HG03039 (cell line): ENCODE data around the gene LIX1L.
A peak's percentile ranks its signal among the peaks of the same experiment; 100 is the strongest.

Experiments
- ATAC-seq: cut with Tn5 transposase; IDR thresholded peaks from one replicate; pipeline ENCODE4 v1.9.1; 2021; ENCODE audit warnings: mild to moderate bottlenecking, moderate library complexity; ENCODE audit not compliant: unreplicated experiment

Gene LIX1L

DNA sequence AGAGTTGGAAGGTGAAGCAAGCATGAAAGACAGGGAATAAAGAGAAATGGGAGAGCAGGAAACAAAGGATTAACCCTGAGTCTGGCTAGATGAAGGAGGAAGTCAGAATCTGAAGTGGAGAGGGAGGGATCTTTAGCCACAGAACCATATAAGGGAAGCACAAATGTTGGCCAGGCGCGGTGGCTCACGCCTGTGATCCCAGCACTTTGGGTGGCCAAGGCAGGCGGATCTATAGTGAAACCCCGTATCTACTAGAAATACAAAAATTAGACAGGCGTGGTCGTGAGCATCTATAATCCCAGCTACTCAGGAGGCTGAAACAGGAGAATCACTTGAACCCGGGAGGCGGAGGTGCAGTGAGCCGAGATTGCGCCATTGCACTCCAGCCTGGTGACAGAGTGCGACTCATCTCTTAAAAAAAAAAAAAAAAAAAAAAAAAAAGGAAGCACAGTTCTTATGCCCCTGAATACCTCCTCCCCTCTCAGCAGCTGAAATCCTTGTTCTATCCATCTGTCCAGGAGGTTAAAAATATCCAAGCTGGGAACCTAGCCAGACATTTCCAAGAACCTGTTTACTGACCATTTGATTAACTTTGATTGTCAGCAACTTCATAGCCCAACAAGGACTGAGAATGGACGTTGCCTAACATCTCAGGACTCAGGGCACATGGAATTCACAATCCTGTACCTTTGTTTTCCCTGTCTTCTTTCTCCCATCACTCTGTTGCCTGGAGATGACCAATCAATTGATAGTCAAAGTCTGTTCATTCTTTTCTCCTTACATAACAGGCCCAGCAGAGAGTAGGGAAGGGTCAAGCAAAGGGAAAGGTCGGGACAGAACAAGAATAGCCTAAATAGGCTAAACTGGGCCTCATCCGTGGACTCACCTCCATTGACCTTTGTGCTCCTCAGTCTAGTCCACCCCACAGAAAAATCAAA is 28.0 kb upstream of the LIX1L start:
- no peak for ATAC-seq

DNA sequence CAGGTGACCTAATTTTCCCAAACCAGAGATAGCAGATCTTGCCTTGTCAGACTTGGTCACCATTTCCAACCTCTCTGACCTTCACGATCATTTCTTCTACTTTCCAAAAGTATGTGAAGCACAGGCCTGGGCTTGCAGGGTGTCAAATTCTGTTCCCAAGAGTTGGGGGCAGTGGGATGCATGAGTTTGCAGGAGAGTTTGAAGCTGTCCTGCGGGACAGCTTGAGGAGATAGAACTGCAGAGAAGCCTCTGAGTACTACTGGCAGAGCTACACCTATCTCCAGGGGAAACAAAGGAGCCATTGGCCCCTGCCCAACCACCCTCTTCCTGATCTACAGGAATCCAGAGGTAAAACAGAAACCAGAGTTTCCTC is 27.3 kb upstream of the LIX1L start:
- no peak for ATAC-seq

DNA sequence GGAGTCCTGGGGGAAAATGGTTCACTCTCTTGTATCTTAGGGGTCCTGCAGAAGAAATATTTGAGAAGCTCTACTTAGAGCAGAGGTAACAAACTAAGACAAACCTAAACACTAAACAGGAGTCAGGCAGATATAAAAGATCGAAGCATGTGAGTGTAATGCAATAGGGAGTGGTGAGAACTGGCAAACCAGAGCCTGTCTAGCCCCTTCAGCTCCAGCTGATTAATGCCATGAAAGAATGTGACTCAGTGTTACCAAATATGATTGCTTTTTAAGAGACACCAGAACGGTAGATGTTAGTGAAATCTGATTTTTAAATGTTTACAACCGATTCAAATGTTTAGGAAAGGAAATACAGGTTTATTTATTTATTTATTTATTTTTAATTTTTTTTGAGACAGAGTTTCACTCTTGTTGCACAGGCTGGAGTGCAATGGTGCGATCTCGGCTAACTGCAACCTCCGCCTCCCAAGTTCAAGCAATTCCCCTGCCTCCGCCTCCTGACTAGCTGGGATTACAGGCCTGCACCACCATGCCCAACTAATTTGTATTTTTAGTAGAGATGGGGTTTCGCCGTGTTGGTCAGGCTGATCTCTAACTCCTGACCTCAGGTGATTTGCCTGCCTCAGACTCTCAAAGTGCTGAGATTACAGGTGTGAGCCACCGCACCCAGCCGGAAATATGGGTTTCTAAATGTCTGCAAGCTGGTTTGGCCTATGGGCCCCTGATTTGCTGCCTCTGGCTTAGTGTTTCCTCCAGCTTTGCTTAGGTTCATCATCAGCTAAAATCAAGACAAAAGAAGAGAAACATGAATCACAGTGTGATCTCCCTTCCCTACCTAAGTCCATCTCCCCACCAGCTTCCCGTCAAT is 26.4 kb upstream of the LIX1L start:
- ATAC-seq: no peak

DNA sequence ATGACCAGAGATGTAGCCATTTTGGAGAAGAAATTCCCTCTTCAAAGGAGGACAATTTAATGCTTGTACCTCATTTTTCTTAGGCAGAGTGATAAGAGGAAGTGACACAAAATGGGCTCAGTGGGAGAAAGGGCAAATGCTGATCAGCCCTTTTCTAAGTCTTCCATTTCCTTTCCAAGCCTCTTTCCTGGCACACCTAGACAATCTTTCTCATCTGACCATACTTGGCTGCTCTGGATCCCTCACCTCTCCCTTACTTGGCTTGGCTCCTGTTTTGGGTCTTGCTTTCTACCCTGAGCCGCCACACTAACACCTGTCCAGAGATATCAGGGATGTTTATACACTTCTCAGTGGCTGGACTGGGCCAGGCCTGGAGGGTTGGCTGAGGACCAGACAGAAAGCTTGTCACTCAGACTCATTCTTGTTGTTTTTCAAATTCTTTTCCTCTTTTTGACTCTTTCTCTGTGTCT is 25.4 kb upstream of the LIX1L start:
- no peak for ATAC-seq

DNA sequence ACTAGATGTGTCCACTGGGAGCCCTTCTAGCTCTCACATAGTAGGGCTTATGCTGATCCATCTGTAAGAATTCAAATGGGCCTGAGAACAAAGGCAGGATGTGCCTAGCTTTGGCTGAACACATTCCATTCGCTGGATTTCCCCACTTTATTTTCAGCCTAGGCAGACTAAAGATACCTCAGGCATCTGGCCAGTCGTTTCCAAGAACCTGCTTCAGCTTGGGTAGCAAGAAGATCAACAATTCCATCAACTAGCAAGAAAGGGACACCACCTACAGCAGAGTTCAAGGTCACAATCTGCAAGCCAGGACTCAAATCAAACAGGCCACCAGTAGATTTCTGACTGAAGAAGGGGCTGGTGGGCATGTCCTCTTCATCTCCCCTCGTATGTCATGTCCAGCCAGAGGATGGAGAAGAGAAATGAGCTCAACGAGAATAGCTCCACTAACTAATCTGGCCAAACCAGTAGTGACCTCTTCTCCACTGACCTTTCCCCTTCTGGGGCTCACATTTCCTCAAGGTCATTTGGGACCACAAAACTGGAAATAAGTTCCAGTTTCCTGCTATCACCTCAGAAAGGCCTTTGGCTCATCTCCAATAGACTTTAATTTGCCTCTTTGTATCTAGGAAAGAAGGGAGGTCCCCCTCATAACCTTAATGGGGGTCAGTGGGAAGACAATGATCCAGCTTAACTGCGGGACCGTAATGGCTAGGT is 24.4 kb upstream of the LIX1L start:
- no peak for ATAC-seq

DNA sequence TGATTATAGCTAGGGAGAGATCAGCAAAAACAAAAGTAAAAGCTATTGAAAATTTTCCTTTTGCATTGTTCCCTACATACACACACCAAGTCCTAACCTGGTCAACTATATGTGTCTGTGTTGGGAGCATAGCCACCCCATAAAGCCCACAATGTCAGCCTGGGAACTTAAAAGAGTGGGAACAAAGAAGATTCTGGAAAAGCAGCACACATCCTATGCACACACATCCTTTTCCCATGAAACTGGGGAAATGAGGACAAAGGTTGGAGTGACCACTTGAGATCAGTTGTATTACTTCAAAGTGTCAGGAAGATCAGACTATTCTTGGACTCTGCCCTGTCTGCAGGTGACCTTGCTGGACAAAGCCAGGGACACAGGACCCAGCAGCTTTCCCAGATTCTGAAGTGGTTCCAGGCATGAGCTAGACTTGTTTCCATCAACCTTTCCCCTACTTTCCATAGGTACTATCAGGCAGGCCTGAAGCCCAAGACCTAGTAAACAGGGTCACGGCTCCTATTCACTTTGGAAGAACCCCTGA is 22.7 kb upstream of the LIX1L start:
- ATAC-seq: no peak

DNA sequence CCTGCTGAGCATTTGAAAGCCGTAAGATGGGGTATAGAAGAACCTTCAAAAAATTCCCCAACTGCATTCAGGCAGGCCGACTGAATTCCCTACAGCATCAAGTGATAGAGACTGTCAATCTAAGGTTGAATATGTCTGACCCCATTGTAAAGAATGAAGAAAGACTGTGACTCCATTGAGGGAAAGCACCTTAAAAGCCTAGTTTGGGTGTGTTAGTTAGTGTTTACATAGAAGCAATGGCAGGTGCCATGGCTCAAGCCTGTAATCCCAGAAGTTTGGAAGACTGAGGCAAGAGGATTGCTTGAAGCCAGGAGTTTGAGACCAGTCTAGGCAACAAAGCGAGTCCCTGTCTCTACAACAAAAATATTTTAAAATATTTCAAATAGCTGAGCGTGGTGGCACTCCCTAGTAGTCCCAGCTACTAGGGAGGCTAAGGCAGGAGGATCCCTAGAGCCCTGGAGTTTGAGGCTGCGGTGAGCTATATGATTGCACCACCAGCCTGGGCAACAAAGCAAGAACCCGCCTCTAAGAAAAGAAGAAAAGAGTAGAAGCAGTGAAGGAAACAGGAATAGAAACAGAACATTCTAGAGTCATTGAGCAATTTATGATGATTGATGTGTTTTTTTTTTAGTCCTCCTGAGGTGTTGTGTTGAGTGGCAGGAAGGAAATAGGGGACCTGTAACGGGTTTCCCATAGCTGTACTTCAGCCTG is 22.1 kb upstream of the LIX1L start:
- no peak for ATAC-seq

DNA sequence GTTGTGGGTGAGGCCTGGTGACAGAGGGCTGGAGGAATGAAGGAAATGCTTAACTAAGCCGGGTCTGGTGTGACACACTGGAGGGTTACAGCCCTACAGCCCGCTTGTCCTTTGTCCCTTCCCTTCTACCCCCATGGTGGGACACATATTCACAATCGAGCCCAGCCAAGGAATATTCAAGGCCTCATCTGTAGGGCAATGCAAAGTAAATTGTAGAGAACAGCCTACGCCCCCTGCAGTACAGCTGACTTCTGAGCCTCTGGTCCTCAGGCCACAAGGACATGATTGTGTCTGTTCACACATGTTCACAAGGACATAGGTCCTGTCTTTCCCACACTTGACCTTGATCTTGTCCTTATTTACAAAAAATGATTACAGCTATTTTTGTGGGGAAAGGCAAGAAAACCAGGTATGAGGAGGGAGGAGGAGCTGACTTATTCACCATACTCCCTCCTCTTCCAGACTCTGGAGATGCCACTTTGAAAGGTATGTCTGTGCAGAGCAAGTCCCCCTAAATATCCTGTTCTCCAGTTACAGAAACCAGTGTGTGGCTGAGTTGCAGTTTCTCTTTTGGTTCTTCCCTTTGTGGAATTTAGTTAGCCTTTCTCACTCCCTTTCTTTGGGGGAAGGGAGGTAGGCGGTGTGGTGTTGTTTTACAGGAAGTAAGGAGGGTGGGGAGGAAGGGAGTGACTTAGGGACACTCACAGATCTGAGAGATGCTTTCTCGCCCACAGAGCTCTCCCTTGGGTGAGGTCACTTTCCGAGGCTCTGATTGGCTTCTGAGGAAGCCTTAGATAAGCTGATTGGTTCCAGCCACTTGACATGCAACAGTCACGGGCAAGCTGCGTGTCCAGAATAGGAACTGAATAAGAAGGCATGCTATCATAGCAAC is 21.3 kb upstream of the LIX1L start:
- peak; percentile 78 for ATAC-seq

DNA sequence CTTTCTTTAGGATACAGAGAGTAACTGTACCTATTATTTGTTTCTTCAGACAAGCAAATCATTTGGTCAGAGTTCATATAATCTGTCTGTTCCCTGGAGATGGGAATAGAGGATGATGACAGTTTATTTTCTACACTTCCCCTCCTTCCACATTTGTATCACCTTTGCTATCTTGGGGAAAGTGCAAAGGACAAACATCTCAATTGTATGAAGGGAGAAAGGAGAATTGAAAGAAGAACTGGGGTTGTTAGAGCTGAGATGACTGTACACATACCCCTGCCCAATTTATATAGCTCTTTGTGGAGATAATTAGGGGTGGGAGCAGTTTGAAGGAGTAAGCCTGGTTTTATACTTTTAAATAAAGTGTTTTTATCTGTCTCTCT is 20.6 kb upstream of the LIX1L start:
- ATAC-seq: no peak

DNA sequence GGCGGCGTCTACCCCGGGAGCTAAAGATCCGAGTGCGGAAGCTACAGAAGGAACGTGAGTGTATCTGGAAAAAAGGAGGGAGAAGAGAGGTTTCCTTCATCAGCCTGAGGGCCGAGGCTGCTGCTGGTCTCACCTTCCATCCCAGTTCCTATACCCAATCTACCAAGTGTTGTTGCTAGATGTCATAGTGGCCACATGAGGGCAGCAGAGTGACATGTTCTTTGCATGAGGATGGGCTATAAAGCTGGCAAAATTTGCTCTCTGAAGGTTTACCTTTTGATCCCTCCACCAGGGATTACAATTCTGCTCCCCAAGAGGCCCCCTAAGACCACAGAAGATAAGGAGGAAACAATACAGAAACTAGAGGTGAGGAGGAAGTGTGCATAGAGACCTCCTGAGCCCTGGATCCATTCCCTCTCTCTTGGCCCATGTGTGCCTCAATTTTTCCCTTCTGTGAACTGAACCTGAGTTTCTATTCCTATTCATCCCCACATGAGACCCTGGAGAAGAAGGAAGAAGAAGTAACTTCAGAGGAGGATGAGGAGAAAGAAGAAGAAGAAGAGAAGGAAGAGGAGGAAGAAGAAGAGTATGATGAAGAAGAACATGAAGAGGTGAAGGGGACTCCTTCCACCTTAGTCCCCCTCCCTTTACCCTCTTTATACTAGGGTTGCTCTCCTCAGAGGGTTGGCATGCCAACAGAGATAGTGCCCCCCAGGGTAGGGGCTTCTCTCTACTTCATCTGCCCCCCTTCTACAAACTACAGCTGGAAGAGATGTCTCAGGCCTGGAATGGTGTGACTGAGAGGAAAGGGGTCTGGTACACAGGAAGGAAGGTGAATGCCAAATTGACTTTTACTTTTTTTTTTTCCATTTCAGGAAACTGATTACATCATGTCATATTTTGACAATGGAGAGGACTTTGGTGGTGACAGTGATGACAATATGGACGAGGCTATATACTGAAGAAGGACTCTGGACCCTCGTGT is 20.0 kb upstream of the LIX1L start:
- no peak for ATAC-seq

DNA sequence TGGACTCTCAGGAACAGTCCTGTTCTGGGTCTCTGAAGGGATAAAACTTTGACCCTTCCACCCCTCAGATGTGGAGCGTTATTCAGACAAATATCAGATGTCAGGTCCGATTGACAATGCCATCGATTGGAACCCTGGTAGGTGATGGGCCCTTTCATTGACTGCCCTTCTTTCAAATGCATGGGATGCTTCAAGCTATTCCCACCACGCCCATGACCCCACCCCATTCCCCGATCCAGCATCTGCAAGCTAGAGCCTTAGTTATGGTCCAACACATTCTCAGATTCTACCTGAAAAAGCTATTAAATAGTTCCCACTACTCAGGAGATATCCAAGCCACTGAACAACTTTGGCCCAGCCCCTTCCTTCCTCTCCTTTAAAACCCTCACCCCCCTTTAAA is 19.2 kb upstream of the LIX1L start:
- no peak for ATAC-seq

DNA sequence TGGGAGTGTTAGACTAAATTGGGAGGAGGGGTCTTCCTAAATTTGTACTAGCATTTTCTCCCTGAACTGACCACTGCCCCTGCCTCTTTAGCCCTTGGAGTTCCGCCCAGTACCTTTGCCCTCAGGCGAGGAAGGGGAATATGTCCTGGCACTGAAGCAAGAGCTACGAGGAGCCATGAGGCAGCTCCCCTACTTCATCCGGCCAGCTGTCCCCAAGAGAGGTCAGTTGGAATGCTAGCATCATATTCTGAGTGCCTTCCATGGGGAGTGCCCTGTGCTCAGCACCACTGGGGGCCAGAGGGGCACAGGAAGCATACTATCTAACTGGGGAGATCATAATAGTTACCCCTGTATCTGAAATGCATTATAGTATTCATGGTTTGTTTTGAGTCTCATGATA is 17.4 kb upstream of the LIX1L start:
- no peak for ATAC-seq

DNA sequence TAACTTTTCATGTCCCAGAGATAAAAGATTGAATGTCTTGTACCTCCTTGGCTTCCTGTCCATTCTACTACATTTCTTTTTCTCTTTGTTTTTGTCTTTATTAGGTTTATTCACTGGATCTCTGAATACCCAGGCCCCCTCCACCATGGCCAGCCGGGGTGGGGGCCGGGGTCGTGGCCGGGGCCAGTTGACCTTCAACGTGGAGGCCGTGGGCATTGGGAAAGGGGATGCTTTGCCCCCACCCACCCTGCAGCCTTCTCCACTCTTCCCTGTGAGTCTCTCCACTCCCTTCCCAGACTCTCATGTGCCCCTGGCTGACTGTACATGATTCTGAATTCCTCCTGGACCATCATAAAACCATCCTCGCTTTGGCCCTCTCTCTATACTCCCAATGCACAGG is 16.9 kb upstream of the LIX1L start:
- no peak for ATAC-seq

DNA sequence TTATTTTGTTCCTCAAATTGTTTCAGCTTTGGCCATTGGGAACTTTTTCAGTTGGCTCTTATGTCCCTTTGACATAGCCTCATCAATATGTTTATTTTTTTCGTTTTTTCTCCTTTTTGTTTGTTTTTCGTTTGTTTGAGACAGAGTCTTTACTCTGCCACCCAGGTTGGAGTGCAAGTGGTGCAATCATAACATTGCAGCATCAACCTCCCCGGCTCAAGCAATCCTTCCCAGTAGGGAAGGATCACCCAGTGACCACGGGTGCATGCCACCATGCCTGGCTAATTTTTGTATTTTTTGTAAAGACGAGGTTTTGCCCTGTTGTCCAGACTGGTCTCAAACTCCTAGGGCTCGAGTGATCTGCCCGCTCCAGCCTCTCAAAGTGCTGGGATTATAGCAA is 14.8 kb upstream of the LIX1L start:
- ATAC-seq: no peak

DNA sequence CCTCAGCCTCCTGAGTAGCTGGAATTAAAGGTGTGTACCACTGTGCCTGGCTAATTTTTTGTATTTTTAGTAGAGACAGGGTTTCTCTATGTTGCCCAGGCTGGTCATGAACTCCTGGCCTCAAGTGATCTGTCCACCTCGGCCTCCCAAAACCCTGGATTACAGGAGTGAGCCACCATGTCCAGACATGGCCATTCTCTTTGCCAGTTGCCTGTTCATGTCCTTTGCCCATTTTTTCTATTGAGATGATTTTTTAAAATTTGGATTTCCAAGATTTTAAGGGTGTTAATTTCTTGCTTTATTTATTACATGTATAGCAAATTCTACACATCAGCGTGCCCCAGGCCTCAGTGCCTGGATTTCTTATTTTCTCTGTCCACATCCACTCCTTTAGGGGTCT is 9.5 kb upstream of the LIX1L start:
- no peak for ATAC-seq

DNA sequence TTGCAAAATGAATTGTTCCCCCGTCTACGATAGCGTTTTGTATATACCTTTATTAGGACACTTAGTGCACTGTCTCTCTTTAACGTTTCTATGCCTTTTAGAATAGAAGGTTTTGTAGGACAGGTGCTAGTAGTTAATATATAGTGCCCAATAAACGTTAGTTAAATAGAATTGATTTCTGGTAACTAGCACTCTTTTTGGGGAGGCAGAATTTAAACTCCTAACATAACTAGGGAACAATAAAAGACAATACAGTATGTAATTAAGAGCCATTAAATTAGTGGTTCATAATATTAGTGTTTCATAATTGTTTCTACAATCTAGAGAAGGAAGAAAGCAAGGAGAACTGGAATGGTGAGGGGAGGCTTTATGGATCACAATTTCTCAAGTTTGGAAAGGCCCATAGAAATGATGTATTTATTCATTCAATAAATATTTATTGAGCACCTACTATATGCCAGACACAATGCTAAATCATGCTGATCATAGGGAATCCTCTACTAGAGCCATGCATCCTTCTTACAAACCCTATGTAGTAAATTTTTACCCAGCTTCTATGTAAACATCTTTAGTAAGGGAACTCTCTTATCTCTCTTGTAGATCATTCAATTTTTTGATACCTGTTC is 7.4 kb upstream of the LIX1L start:
- ATAC-seq: no peak

DNA sequence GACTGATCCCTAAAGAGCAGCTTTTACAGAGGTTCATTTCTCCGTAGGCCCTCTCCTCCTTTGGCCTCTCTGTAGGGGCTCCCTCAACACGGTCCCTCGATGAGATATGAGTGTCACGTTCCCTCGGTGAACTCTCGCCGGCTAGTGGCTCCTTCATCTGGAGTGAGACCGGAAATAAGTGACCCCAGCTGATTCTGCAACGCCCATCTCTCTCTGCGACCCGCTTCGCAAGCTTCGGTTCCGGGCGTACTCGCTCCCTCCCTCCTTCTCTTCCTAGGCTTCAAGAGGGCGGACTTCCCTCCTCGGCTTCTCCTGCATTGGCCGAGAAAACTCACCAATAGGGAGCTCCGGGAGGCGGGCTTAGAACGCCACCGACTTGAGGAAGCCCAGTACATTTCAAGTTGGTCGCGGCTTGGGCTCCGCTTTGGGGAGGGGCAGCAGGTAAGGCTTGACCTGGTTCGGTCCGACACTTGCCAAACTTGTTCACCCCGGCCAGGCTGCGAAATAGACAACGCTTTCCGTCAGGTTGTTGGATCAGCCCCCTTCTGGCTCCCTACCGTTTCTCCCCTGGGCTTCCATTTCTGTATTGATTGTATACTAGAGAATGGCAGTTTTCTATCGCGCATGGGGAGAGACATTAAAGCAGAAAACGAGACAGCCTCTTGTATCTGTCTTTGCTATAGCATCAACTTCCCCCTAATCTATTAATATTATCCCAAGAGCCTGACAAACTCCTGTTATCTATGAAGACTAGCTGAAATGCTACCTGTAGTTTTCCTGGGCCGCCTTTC is 6.7 kb upstream of the LIX1L start, which contains the start of the genes ANKRD34A and POLR3GL:
ANKRD34A (minus strand) TSS at position 248 of the 791 bp plus-strand sequence. CDS start 2,816 bp downstream, outside the sequence.
POLR3GL (plus strand) TSS at position 363 of the 791 bp plus-strand sequence. CDS start 10,176 bp downstream, outside the sequence.
- peak; percentile 85 for ATAC-seq
